Calu3 (cell line): ENCODE measurements around the gene SLC2A5. TPM values are rescaled to one million over a fixed set of nuclear protein-coding genes. Genes with fewer than 3 reads are reported as not detected.
"Not testable (repeated sequence)": the region's sequence is repeated elsewhere in the genome, so short reads cannot be mapped to it uniquely, and the experiment has no call there.

Experiments used
- BruUV-seq: library from RNA; stranded (reverse); fragments of 400-500 nt; replicated peaks from 2 replicates; lab custom pipeline; 2021; lab: Mats Ljungman, UMichigan
- CTCF ChIA-PET: fragments of 300-600 bp; sonication (Branson Sonifier 250); formaldehyde crosslinking; loops from one replicate; lab custom pipeline; 2022; ENCODE audit warnings: antibody characterized with exemption; lab: Charles Lee
- DNase-seq: peaks from one replicate; pipeline ENCODE4 v3.0.0; 2022
- H3K27ac Mint-ChIP-seq: one replicate; pipeline ENCODE4 v1.8.0; 2022; ENCODE audit warnings: mixed read lengths; ENCODE audit not compliant: unreplicated experiment
- H3K27me3 Mint-ChIP-seq: one replicate; pipeline ENCODE4 v1.8.0; 2022; ENCODE audit warnings: mixed read lengths; ENCODE audit not compliant: unreplicated experiment
- H3K36me3 Mint-ChIP-seq: one replicate; pipeline ENCODE4 v1.8.0; 2022; ENCODE audit warnings: mild to moderate bottlenecking, moderate library complexity, mixed read lengths; ENCODE audit not compliant: insufficient read depth, unreplicated experiment
- H3K4me1 Mint-ChIP-seq: one replicate; pipeline ENCODE4 v1.8.0; 2022; ENCODE audit warnings: mild to moderate bottlenecking, low read depth, mixed read lengths; ENCODE audit not compliant: unreplicated experiment
- H3K4me3 Mint-ChIP-seq: one replicate; pipeline ENCODE4 v1.8.0; 2022; ENCODE audit warnings: mild to moderate bottlenecking, low read depth, moderate library complexity, mixed read lengths; ENCODE audit not compliant: unreplicated experiment
- H3K9me3 Mint-ChIP-seq: one replicate; pipeline ENCODE4 v1.8.0; 2022; ENCODE audit warnings: low read depth, mixed read lengths; ENCODE audit not compliant: unreplicated experiment
- intact Hi-C: fragments of 100-400 bp; cut with micrococcal nuclease; formaldehyde crosslinking; loops from one replicate; pipeline ENCODE4 v1.10.0; 2022; ENCODE audit not compliant: unreplicated experiment
- total RNA-seq: library from RNA; stranded (reverse); gene quantifications from 2 replicates; pipeline ENCODE4 v1.2.3, GENCODE V29; 2022
- TF ChIP-seq, protein P1 (sequence below): fragments of 200-600 bp; IDR thresholded peaks from one replicate; pipeline ENCODE4 v1.8.0; 2022; ENCODE audit warnings: antibody characterized with exemption; ENCODE audit not compliant: unreplicated experiment

SLC2A5 gene
- total RNA-seq, 1 experiment from 2014 or later, result 0.33 TPM

DNA sequence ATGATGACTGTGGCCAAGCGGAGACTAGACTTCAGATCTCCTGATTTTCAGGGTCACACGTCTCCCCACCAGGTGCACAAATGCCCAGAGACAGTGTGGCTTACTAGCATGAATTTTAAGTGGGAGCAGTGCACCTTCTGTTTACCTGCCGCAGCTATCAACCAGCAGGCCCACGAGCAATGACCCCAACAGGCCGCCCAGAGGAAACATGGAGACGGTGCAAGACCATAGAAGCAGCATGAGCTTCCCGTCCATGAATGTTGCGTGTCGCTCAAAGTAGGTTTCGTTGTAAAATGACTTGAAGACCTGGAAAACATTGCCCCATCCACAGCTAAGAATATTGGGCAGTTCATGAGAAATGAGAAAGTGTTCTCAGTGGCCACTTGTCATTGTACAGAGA, 46.7 kb downstream of the SLC2A5 start:
- CTCF ChIA-PET, result no interaction called here
- Mint-ChIP-seq H3K27me3 (no peaks in the 10 kb centered on the region), H3K4me3 (no peak overlapping the region), H3K4me1 (no peaks in the 10 kb centered on the region), H3K27ac (no peak overlapping the region), H3K36me3 (no peaks in the 10 kb centered on the region), H3K9me3 (no peaks in the 10 kb centered on the region)
- no peak for DNase-seq
- no TSS peak for BruUV-seq
- intact Hi-C loops, result no loop called here
- TF ChIP-seq, protein P1, sequence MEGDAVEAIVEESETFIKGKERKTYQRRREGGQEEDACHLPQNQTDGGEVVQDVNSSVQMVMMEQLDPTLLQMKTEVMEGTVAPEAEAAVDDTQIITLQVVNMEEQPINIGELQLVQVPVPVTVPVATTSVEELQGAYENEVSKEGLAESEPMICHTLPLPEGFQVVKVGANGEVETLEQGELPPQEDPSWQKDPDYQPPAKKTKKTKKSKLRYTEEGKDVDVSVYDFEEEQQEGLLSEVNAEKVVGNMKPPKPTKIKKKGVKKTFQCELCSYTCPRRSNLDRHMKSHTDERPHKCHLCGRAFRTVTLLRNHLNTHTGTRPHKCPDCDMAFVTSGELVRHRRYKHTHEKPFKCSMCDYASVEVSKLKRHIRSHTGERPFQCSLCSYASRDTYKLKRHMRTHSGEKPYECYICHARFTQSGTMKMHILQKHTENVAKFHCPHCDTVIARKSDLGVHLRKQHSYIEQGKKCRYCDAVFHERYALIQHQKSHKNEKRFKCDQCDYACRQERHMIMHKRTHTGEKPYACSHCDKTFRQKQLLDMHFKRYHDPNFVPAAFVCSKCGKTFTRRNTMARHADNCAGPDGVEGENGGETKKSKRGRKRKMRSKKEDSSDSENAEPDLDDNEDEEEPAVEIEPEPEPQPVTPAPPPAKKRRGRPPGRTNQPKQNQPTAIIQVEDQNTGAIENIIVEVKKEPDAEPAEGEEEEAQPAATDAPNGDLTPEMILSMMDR, result no peak

DNA sequence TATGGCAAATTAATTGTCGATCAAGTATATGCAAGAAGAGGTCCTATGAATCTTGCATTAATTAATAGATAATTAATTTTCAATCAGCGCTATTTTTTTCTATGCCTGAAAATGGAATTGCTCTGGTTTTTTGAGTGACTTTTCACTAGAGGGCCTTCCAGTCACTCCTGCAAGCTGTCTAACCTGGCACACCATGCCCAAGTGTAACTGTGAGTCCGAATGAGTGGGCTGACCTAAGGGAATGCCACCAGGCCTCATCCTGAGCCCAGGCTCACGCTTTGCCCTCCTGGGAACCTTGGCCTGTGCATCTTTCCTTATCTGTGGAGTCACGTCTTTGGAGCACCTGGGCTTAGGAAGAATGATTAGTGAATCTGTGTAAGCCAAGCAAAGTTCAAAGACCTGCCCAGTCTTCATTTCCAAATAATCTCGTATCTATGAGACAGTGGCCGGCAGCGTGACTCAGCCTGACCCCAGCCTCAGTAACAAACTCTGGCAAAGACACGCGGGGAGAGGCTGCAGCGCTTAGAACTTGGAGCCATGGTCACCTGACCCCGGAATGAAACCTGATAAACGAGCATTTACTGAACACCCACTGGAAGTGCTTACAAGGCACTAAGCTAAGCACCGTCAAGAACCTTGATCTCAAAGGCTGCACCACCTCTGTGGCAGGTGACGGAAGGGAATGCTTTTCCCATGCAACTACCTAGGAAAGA, 47.3 kb downstream of the SLC2A5 start:
- H3K4me3 Mint-ChIP-seq, CTCF ChIA-PET, H3K36me3 Mint-ChIP-seq, DNase-seq, intact Hi-C loops, H3K9me3 Mint-ChIP-seq, H3K4me1 Mint-ChIP-seq, BruUV-seq, H3K27me3 Mint-ChIP-seq, H3K27ac Mint-ChIP-seq: not testable (repeated sequence)

DNA sequence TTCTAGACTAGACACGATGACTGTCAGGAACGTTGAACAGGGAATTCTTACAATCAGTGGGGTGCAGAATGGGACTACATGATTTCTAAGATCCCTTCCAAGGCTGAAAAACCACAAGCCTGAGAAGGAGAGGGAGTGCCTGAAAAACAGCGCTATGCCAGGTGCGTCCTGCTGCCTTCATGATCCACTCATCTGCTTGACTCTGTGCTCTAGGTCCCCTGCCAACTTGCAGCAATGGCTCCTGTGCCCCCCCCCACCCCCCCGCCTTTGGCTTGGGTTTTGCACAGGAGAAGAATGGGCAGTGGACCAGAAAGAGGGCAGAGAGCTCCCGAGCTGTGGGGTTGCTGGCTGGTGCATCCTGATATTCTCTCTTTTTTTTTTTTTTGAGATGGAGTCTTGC, 49.1 kb downstream of the SLC2A5 start:
- no peak for DNase-seq
- TF ChIP-seq, protein P1, result no peak
- Mint-ChIP-seq H3K27ac (no peak overlapping the region), H3K36me3 (no peaks in the 10 kb centered on the region), H3K4me3 (no peak overlapping the region), H3K27me3 (no peaks in the 10 kb centered on the region), H3K4me1 (no peaks in the 10 kb centered on the region), H3K9me3 (no peaks in the 10 kb centered on the region)
- CTCF ChIA-PET, result interaction anchor here (0.7 kb wide), 2 partner anchors 229 to 500 kb away, joined by 3 read pairs; no protein-coding TSS in a partner anchor
- intact Hi-C loops, result no loop called here
- BruUV-seq, result no TSS peak

DNA sequence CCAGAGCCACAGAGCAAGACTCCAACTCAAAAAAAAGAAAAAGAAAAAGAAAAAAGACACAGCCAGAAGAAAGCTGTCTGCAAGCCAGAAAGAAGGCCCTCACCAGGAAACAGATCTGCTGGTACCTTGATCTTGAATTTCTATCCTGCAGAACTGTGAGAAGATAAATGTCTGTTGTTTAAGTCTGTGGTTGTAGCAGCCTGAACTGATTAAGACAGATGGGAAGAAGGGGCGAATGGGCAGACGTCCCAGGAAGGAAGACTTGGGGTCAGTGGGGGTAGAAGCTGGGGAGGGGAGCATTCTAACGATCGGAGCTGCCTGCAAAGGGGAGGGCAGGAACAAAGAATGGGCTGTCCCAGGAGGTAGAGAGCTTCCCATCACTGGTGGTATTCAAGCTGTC, 49.5 kb downstream of the SLC2A5 start:
- Mint-ChIP-seq H3K4me1 (no peaks in the 10 kb centered on the region), H3K9me3 (no peaks in the 10 kb centered on the region), H3K36me3 (no peaks in the 10 kb centered on the region), H3K27me3 (no peaks in the 10 kb centered on the region), H3K4me3 (no peak overlapping the region), H3K27ac (no peak overlapping the region)
- TF ChIP-seq, protein P1, result no peak
- CTCF ChIA-PET, result no interaction called here
- intact Hi-C loops, result no loop called here
- no TSS peak for BruUV-seq
- no peak for DNase-seq

DNA sequence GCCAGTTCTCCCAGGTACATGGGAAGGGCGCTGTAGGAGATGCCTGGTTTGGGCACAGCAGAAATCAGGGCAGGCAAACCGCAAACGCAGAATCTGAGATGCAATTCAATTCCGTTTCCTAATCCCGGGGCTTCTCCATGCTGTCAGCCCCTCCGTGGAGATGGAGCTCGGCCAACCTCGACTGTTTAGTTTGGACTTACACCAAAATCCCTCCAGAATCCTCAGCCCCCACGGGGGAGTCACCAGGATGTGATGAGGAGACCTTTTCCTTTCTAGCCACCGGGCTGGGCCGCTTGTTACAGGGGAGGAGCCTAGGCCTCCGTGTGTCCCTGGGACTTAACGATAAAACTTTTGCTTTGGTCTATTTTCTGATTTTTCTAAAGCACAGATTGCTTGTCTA, 51.1 kb downstream of the SLC2A5 start:
- Mint-ChIP-seq H3K36me3 (no peaks in the 10 kb centered on the region), H3K4me1 (no peaks in the 10 kb centered on the region), H3K4me3 (no peak overlapping the region), H3K27ac (no peak overlapping the region), H3K9me3 (no peaks in the 10 kb centered on the region), H3K27me3 (no peaks in the 10 kb centered on the region)
- no TSS peak for BruUV-seq
- CTCF ChIA-PET, result no interaction called here
- DNase-seq, result no peak
- intact Hi-C loops, result no loop called here
- TF ChIP-seq, protein P1, result no peak
